OCI-LY7 (cell line): Measurements from ENCODE around the gene MYF5. TPM values are rescaled to one million over a fixed set of nuclear protein-coding genes. Genes with fewer than 3 reads are reported as not detected.

ENCODE experiments used
- BruUV-seq: library from RNA; stranded (reverse); fragments of 400-500 nt; replicated peaks from 2 replicates; lab custom pipeline; 2021; lab: Mats Ljungman, UMichigan
- CTCF ChIA-PET: fragments of 300-600 bp; sonication (Branson Sonifier 250); formaldehyde crosslinking; loops from one replicate; lab custom pipeline; 2022; ENCODE audit warnings: antibody characterized with exemption; ENCODE audit not compliant: unreplicated experiment; lab: Charles Lee
- POLR2A ChIA-PET: fragments of 300-600 bp; sonication (Branson Sonifier 250); formaldehyde crosslinking; loops from one replicate; lab custom pipeline; 2022; ENCODE audit warnings: antibody characterized with exemption; lab: Charles Lee
- DNase-seq: peaks from one replicate; pipeline ENCODE4 v3.0.0-alpha.2; 2015; ENCODE audit warnings: low spot score
- H2AFZ ChIP-seq: fragments of 200-600 bp; sonication (generic), shearing (Covaris generic); 2 replicates; pipeline ENCODE4 v1.6.1; 2014; ENCODE audit warnings: mild to moderate bottlenecking, antibody characterized with exemption, low read length, moderate library complexity
- H3K27ac ChIP-seq: fragments of 200-600 bp; sonication (generic); 2 replicates; pipeline ENCODE4 v1.5.1; 2014; ENCODE audit warnings: mixed run types, low read depth, mild to moderate bottlenecking, moderate library complexity, low read length, inconsistent platforms; ENCODE audit not compliant: poor library complexity, severe bottlenecking
- H3K36me3 ChIP-seq: fragments of 200-600 bp; sonication (generic); 2 replicates; pipeline ENCODE4 v1.6.1; 2014; ENCODE audit warnings: mild to moderate bottlenecking, antibody characterized with exemption, low read length, moderate library complexity, mixed read lengths; ENCODE audit not compliant: insufficient read depth
- H3K4me1 ChIP-seq: fragments of 200-600 bp; sonication (generic); 2 replicates; pipeline ENCODE4 v1.5.1; 2014; ENCODE audit warnings: mild to moderate bottlenecking, low read length; ENCODE audit not compliant: insufficient read depth, poor library complexity, severe bottlenecking
- H3K4me2 ChIP-seq: fragments of 200-600 bp; sonication (generic); 2 replicates; pipeline ENCODE4 v1.6.1; 2014; ENCODE audit warnings: mild to moderate bottlenecking, low read length
- H3K4me3 ChIP-seq: fragments of 200-600 bp; sonication (generic); 2 replicates; pipeline ENCODE4 v1.5.1; 2014; ENCODE audit warnings: mild to moderate bottlenecking, low read depth, low read length; ENCODE audit not compliant: poor library complexity, severe bottlenecking
- H3K79me2 ChIP-seq: fragments of 200-600 bp; sonication (generic); 2 replicates; pipeline ENCODE4 v1.6.1; 2016; ENCODE audit warnings: low read depth, mild to moderate bottlenecking, low read length, moderate library complexity, mixed read lengths; ENCODE audit not compliant: insufficient read depth
- H3K9me2 ChIP-seq: fragments of 200-600 bp; sonication (generic); 2 replicates; pipeline ENCODE4 v1.6.1; 2016; ENCODE audit warnings: mild to moderate bottlenecking, low read length, mixed read lengths; ENCODE audit not compliant: insufficient read depth
- H3K9me3 ChIP-seq: fragments of 200-600 bp; sonication (generic); 2 replicates; pipeline ENCODE4 v1.6.1; 2014; ENCODE audit warnings: mild to moderate bottlenecking, mixed run types, low read length, mixed read lengths
- H4K20me1 ChIP-seq: fragments of 200-600 bp; sonication (generic); 2 replicates; pipeline ENCODE4 v1.6.1; 2014; ENCODE audit warnings: mild to moderate bottlenecking, antibody characterized with exemption, low read length, moderate library complexity, mixed read lengths; ENCODE audit not compliant: insufficient read depth
- EZH2phosphoT487 ChIP-seq: fragments of 200-600 bp; sonication (generic); IDR thresholded peaks from 2 replicates; pipeline ENCODE4 v1.6.1; 2018; ENCODE audit warnings: low read depth, borderline replicate concordance, mild to moderate bottlenecking, mixed run types, antibody characterized with exemption, low read length, moderate library complexity, mixed read lengths
- intact Hi-C: fragments of 100-400 bp; cut with micrococcal nuclease; formaldehyde crosslinking; loops from one replicate; pipeline ENCODE4 v1.10.0; 2022; ENCODE audit not compliant: unreplicated experiment
- total RNA-seq, 2 experiments: library from RNA; depleted of rRNA in 1 of 2; stranded (reverse); fragments of >200 nt in 1 of 2; shearing (Covaris generic) in 1 of 2; gene quantifications; 2 replicates each; pipeline ENCODE4 v1.2.3, GENCODE V29; 2014 to 2022
- TF ChIP-seq, protein P1 (sequence below): fragments of 200-600 bp; sonication (generic); conservative IDR thresholded peaks from 2 replicates; pipeline ENCODE4 v1.5.1; 2014; ENCODE audit warnings: mild to moderate bottlenecking, antibody characterized with exemption, low read length, moderate library complexity, mixed read lengths

Gene MYF5
- total RNA-seq, 2 experiments from 2014 or later = not detected

DNA sequence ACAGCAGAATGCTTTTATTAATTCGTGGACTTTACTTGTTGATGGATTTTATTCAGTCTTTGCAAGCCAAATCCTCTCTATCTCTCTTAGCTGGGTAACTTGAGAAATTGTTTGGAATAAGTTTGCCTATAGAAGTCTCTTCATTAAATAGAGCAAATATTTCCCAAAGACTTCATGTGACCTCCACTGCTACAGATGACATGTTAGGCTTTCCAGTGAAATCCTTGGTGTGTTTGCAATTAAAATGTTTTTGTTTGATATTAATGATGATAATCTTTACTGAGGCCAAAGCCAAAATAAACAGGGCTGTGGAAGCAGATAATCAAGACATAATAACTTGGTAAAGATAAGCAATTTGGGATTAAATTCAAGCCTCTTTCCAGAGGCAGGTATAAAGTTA, 4.8 kb upstream of the MYF5 start:
- BruUV-seq = no TSS peak
- H3K9me3 ChIP-seq = no peaks in the 10 kb centered on the region
- no peaks in the 10 kb centered on the region for H3K4me1 ChIP-seq
- intact Hi-C loops = no loop called here
- no peak overlapping the region for H3K4me2 ChIP-seq
- H3K27ac ChIP-seq = no peak overlapping the region
- POLR2A ChIA-PET = no interaction called here
- H3K4me3 ChIP-seq = no peak overlapping the region
- H2AFZ ChIP-seq = no peak overlapping the region
- CTCF ChIA-PET = no interaction called here
- H3K36me3 ChIP-seq = no peaks in the 10 kb centered on the region
- no peak for DNase-seq
- TF ChIP-seq, protein P1, sequence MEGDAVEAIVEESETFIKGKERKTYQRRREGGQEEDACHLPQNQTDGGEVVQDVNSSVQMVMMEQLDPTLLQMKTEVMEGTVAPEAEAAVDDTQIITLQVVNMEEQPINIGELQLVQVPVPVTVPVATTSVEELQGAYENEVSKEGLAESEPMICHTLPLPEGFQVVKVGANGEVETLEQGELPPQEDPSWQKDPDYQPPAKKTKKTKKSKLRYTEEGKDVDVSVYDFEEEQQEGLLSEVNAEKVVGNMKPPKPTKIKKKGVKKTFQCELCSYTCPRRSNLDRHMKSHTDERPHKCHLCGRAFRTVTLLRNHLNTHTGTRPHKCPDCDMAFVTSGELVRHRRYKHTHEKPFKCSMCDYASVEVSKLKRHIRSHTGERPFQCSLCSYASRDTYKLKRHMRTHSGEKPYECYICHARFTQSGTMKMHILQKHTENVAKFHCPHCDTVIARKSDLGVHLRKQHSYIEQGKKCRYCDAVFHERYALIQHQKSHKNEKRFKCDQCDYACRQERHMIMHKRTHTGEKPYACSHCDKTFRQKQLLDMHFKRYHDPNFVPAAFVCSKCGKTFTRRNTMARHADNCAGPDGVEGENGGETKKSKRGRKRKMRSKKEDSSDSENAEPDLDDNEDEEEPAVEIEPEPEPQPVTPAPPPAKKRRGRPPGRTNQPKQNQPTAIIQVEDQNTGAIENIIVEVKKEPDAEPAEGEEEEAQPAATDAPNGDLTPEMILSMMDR = no peak
- TF ChIP-seq EZH2phosphoT487 = no peak
- H3K9me2 ChIP-seq = no peaks in the 10 kb centered on the region
- H3K79me2 ChIP-seq = no peaks in the 10 kb centered on the region
- H4K20me1 ChIP-seq = no peaks in the 10 kb centered on the region

DNA sequence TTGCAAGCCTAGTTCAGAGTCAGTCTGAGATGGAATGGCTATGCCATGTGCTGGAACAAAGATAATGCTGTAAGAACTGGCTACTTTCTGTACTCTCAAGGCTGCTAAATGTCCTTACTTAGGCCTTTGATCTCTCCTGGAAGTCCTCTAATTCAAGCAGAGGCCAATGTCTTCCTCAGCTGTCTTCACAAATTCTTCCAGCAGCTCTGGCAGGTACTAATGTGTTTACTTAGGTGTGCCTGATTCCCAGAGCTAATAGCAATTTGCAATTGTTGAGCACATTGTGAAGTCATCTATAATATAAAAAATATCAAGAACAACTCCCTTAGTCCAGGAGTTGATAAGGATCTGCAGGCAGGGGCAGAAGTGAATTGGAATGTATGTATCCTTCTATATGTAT, 3.8 kb upstream of the MYF5 start:
- no peak overlapping the region for H2AFZ ChIP-seq
- DNase-seq = no peak
- H3K27ac ChIP-seq = no peak overlapping the region
- ChIA-PET POLR2A (interaction anchor here (0.7 to 1.1 kb wide), 2 partner anchors 22 to 57 kb away, joined by 3 to 5 read pairs; no protein-coding TSS in a partner anchor), CTCF (no interaction called here)
- H3K9me2 ChIP-seq = no peaks in the 10 kb centered on the region
- intact Hi-C loops = no loop called here
- no peaks in the 10 kb centered on the region for H3K79me2 ChIP-seq
- no peak overlapping the region for H3K4me3 ChIP-seq
- no peak overlapping the region for H3K4me2 ChIP-seq
- no TSS peak for BruUV-seq
- no peaks in the 10 kb centered on the region for H3K36me3 ChIP-seq
- H4K20me1 ChIP-seq = no peaks in the 10 kb centered on the region
- TF ChIP-seq, protein P1 = no peak
- no peak for TF ChIP-seq EZH2phosphoT487
- H3K4me1 ChIP-seq = no peaks in the 10 kb centered on the region
- H3K9me3 ChIP-seq = no peaks in the 10 kb centered on the region

DNA sequence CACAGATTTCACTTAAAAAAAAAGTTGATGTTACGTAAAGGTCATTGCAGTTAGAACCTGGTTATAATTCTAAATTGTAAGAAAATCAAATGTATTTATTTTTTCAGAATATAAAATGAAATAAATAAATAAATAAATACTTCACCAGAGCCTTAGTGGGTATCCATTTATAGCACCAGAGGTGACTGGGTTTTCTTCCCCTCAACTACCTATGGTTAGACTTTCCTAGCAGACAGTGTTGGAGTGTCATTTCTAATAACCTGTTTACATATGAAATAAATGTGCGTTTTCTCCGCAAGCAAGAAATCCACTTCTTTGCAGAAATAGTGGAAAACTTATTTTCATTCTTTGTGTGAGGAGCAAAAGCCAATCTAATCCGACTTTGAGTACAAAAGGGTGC, 3.3 kb upstream of the MYF5 start:
- DNase-seq = no peak
- intact Hi-C loops = no loop called here
- no peak overlapping the region for H3K4me2 ChIP-seq
- no peaks in the 10 kb centered on the region for H4K20me1 ChIP-seq
- no peak overlapping the region for H3K27ac ChIP-seq
- H3K9me3 ChIP-seq = no peaks in the 10 kb centered on the region
- no peak overlapping the region for H2AFZ ChIP-seq
- H3K4me1 ChIP-seq = no peaks in the 10 kb centered on the region
- H3K36me3 ChIP-seq = no peaks in the 10 kb centered on the region
- ChIA-PET POLR2A (interaction anchor here (0.7 to 1.1 kb wide), 2 partner anchors 21 to 58 kb away, joined by 3 to 5 read pairs; no protein-coding TSS in a partner anchor), CTCF (no interaction called here)
- no TSS peak for BruUV-seq
- TF ChIP-seq, protein P1 = no peak
- TF ChIP-seq EZH2phosphoT487 = no peak
- H3K4me3 ChIP-seq = no peak overlapping the region
- H3K9me2 ChIP-seq = no peaks in the 10 kb centered on the region
- H3K79me2 ChIP-seq = no peaks in the 10 kb centered on the region
